DMS153 treated with DMSO at 0.1 percent for 48 hours (cell line): ENCODE measurements around the gene KLF11.
"Not testable (repeated sequence)": the region's sequence is repeated elsewhere in the genome, so short reads cannot be mapped to it uniquely, and the experiment has no call there.

Experiments used
- DNase-seq: peaks from one replicate; lab custom pipeline; 2025; ENCODE audit not compliant: unreplicated experiment; lab: John Stamatoyannopoulos, UW

Gene KLF11

DNA sequence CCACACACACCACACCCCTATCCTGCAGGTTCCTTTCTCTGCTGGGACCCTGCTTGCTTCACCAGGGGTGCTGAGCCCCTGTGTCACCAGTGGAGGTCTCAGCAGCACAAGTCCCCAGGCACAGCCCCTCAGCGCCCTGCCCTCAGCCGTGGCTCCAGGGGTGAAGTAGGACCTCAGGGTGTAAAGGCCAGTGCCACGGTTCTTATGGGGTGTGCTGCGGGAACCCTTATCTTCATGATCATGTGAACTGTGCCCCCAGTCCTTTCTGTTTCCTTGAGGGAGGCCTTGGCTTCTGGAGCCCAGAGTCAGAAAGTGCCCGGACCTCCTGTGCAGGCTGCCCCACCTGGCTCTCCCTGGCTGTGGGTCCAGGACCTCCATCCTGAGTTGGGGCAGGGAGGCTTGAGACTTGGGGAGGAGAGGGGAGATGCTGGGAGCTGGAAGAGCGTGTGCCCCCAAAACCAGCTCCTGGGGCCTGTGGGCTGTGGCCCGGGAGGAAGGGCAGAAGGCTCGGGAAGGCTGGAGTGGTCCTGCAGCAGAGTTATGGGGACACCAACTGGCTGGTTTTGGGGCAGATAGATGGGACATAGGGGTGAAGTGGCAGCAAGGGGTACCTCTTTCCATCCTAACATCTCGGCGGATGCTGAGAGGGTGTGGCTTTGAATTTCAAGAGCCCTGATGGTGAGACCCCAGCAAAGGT is 20.2 kb upstream of the KLF11 start:
- DNase-seq = no peak

DNA sequence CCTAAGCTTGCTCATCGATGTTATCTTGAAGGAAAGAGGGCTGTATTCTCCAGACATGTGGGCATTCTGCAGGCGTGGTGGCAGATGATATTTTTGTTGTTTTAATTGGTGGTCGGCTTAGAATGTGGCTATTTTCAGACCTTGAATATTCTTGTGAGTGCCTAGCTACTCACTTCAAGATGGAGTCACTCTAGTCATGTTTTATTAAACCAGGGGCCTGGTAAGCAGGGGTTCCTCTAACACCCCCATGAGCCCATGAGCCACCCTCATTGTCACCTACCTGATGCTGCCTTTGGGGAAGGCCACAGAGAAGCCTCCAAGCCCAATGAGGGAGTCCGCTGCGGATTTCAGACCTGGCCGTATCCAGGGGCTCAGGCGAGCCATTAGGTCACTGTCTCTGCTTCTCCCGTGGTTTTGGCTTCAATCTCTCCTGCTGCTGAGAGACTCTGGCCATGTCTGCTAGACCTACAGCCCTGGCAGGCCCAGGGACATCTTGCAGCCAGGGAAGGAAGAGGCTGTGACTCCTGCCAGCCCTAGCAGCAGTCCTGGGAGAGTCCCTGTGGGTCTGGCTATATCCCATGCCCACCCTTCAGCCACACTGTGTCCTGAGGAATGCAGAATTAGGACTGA is 16.3 kb upstream of the KLF11 start:
- DNase-seq = no peak

DNA sequence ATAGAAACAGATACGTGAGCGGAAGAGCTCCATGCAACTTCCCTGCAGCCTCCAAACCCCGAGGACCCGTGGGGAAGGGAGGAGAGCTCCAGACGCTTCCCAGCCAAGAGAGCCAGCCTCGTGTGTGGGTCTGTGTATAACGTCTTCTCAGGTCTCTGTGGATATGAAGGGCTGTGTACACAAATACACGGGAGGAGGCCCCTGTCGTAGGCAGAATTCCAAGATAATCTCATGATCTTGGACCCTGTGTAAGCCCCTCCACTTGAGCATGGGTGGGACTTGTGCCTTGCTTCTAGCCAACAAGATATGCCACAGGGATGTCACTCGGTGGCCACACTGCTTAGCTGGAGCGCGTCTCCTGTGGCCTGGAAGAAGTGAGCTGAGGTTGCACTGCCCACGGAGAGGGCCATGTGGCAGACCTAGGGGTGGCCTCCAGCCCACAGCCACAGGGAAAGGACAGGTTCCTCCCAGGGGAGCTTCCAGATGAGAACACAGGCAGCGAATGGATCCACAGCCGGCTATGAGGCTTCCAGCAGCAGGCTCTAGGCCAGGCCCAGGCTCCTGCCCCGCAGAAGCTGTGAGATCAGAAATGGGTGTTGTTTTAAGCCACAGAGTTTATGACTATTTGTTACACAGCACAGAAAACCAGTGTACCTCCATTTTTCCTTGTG is 15.6 kb upstream of the KLF11 start:
- DNase-seq = no peak

DNA sequence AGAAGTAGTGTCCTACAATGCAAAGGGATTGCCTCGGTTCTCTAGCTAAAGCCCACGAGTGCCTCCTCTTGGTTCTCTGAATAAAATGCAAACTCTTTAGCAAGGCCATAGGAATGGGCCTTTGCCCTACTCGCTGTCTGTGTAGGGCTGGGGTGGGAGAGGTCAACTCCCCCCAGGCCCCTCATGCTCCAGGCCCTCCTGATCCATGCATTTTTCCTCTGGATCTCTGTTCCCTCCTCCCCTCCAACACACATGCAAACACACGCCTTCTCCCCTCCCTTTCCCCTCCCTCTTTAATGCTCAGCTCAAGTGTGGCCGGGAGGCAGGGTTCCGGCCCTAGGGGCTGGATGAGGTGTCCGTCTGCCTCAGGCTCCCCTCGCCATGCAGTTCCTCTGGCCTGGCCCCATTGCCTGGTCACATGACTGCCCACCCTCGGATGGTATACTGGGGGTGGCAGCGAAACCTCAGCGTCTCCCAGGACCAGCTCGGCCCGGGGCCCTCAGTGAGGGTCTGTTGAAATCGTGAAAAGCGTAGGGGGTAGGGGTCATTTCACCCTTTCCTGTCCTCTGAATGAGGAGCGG is 14.9 kb upstream of the KLF11 start:
- DNase-seq = no peak

DNA sequence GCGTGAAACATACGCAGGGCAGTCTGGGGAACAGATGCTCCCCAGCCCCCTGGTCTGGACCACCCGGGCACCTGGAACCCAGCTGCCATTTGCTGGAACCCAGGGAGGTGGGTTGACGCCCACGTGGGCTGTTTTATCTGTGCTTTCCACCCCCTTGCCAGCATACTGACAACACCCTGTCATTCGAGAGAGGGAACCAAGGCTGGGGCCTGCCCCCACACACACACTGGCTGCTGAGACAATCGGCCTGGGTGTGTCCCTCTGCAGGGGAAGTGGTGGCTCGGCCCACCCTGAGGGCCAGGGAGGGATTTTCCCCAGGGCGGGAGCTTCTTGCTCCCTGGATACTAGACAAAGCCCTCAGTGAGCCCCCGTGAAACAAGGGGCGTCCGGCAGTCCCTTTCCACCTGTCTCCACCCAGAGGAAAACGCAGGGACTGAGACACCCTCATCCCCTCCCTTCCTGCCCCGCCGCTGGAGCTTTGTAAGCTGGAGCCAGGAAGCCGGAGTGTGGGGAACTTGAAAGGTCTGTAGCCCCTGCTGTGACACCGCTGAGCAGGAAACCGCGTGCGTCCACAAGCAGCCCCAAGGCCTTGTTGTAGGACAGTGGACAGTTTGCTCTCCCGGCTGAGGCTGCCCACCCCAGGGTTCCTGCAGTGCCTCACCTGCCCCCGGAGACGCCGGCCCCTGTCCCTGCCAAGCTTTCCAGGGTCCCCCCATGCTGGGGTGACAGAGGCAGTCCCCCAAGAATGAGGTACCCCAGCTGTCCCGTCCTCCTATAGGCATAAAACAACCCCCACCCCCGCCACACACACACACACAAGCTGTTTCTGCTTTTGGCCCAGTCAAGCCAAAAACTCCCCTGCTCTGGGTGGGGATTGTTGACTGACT is 14.1 kb upstream of the KLF11 start:
- DNase-seq = peak; percentile 18

DNA sequence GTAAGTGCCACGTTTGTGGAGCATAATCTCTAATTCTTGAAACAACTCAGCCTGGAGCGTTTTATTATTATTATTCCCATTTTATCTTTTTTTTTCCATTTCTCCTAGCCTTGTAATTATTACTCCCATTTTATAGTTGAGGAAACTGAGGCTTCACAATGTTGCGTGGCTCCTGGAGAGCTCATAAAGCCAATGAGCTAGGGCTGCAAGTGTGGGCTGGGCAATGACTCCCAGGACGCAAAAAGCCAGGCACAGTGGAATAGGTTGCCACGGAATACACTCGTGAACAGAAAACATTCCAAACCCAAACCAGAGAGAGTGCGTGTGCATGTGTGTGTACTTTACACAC is 13.5 kb upstream of the KLF11 start:
- no peak for DNase-seq

DNA sequence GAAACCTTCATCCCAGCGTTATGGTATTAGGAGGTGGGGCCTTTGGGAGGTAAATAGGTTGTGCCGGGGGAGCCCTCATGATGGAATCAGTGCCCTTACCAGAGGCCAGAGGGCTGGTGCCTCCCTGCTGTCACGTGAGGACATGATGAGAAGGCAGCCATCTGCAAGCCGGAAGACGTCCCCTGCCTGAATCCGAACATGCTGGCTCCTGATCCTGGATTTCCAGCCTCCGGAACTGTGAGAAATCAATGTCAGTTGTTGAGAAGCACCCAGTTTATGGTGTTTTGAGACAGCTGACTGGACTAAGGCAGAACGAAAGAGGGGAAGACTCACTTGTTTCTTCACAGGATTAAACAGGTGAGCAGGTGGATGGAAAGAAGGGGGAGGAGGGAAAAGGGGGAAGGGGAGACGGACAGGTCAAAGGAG is 13.0 kb upstream of the KLF11 start:
- peak; percentile 60 for DNase-seq

DNA sequence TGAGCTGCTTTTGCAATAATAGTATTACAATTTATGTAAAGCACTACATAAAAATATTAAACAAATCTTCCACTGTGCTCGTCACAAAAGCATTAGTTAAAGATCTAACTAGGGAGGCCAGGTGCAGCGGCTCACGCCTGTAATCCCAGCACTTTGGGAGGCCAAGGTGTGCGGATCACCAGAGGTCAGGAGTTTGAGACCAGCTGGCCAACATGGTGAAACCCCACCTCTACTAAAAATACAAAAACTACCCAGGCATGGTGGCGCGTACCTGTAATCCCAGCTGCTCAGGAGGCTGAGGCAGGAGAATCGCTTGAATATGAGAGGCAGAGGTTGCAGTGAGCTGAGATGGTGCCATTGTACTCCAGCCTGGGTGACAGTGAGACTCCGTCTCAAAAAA is 12.6 kb upstream of the KLF11 start:
- DNase-seq = not testable (repeated sequence)

DNA sequence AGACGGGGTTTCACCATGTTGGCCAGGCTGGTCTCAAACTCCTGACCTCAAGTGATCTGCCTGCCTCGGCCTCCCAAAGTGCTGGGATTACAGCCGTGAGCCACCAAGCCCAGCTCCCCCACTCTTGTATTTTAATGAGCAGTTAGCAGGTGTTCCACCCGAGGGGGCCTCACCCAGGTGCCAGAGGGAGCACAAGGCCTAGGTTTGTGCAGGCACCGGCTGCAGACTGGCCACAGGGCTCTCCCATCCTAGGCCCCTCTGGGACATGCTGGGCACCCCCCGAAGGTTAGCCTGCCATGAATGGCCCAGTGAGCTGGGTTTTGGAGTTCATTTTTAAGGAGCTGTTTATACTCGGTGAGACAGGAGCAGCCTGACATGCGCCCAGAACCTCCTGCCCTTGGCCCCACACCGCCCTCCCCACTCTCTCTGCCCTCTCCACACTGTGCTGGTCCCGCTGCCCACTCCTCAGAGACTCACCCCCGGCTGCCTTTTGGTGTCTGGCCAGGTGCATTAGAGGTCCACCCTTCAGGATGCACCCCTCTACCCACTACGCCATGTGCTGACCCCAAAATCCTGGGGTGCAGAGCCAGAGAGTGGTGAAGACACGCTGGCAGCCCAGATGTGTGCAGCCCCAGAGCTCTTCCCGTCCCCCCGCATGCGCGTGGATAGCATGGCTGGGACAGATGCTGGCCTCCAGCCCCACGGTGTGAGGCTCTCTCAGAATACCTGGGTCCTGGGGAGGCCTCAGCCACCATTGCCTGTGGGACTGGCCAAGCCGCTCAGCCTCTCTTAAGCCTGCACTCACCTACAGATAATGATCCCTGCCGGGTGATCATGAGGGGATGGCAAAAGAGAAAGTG is 11.2 kb upstream of the KLF11 start:
- DNase-seq = no peak

DNA sequence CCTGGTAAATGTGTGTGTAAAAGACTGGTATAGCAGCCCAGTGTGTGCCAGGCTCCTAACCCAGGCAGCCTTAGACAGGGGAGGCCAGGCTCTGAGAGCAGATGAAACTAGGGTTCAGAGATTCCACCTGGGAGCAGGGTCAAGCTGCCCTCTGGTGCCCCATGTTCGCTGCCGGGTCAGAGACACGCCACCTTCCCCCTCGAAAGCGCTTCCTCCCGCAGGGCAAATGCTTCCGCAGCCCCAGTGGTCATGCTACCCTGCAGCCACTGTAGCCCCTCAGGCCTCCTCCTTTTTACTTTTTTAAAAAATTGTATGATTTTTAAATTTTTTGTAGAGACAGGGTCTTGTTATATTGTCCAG is 10.6 kb upstream of the KLF11 start:
- DNase-seq = no peak

DNA sequence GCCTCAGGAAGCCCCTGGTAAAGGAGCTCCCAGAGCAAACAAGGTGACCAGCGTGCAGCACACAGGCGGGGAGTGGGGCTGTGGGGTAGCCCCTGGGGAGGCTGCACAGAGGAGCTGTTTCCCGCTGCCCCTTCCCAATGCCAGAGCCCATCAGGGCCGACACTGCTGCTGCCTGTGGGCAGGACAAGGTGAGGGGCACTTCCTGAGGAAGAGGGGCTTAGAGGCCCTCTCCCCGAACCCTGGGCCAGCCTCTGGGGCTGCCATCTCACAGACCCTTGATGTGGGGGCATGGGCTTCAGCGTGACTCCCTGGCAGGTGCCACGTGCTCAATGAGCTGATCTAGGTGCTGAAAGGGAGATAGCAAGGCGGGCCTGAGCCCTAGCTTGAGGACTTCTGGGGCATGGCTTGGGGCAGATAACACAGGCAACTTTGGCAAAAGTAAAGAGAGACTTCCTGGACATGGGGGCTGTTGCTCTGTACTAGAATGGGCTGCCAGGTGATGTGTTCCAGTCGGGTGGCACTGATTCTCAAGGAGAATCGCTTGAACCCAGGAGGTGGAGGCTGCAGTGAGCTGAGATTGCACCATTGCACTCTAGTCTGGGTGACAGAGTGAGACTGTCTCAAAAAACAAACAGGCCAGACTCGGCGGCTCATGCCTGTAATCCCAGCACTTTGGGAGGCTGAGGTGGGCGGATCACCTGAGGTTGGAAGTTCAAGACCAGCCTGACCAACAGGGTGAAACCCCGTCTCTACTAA is 9.9 kb upstream of the KLF11 start:
- no peak for DNase-seq

DNA sequence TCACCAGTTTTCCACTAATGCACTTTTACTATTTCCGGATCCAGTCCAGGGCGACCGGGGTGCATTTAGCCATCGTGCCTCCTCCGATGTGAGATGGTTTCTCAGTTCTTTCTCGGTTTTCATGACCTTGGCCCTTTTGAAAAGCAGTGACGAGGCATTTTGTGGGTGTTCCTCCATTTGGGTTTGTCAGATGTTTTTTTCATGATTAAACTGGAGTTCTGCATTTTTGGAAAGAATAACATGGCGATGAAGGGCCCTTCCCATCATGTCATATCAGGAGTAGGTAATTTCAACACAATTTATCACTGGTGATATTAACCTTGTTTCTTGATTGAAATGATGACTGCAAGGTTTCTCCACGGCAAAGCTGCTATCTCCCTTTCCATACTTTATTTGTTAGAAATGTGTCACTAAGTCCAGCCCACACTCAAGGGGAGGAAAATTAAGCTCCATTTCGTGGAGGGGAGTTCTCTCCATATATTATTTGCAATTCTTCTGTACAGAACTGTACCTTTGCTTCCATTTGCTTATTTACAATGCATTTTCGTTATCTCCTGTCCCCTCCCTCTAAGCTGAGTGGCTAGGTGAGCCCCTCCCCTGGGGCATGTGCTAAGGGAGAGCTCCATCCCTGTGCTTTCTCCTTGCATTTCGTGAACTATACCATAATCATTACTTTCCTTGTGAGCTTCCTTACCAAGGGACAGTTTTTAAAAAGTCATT is 8.9 kb upstream of the KLF11 start:
- no peak for DNase-seq

DNA sequence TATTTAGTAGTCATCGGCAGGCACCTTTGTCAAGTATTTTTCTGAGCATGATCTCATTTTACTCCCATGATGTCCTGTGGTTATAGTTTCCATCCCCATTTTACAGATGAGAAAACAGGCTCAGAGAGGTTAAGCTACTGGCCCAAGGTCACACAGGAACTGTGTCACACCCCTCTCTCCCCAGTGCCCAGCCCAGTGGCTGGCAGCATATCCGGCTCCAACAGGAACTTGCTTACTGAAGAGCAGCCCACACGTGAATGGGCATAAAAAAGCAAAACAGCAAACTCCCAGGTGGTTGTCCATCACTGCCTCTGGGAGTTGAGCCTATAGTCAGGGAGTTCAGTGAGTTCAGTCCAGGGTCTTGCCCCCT is 8.3 kb upstream of the KLF11 start:
- DNase-seq = no peak

DNA sequence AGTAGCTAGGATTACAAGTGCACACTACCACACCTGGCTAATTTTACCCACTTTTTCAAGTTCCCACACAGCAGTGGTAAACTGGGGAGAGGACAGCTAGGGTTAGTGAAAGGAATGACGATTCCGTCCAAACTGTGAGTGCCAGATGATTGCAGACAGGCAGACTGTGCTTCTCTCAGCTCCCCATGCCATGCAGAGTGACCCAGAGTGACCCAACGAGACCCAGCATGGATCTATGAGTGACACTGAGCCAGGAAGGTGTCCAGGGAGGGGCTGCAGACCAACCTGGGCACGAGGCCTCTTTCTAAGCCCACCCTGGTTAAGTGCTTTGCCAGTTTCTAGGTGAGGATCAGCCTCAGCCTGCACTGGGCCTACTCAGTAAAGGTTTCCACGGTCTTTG is 7.7 kb upstream of the KLF11 start:
- no peak for DNase-seq

DNA sequence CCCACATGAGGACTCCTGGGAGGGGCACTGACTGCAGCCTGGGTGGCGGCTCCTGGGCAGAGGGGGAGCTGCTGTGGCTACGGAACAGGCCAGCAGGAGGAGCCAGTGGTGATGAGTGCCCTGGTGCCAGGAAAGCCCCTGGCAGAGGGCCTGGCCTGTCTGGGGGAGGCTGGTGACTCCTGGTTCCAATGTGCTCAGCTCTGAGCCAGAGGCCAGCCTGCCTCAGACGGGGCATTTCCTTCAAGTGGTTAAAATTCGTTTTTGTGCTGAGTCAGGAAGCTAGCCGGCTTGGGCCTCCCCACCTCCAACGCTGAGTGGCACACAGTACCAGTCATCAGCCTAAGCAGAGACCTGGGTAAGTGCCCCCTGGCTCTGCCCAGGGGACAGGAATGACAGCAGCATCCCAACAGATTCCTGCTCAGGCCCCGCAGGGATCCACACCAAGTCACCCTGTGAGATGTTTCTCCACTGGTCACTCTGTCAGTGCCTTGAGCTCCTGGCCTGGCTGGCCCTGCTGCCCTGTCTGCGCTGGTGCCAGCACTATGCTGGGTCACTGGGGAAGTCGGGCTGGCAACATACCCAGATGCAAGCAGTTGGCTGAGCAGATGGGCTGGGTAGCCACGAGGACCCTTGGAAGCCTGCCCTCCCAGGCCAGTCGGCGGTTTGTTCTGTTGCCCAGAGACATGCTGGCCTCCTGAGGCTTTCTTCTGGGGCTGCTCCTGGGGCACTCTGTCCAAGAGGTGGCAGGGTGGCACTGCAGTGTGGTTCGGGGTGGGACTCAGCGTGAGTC is 7.1 kb upstream of the KLF11 start:
- no peak for DNase-seq

DNA sequence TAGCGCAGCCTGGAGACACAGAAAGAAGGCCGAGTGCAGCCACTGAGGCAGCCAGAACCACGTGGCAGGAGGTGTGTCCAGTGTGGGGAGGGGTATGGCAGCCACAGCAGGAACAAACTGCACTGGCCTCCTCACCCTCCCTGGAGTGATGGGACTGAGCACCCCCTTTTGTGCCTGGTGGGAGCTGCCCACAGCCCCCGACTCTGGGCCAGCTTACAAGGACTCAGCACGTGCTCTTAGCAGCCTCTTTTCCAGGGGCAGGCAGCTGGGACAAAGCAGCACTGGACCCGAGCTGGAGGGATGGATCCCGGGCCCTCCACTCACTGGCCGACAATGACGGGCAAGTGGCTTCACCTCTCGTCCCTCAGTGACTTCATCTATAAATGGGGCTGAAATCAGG is 5.2 kb upstream of the KLF11 start:
- DNase-seq = no peak

DNA sequence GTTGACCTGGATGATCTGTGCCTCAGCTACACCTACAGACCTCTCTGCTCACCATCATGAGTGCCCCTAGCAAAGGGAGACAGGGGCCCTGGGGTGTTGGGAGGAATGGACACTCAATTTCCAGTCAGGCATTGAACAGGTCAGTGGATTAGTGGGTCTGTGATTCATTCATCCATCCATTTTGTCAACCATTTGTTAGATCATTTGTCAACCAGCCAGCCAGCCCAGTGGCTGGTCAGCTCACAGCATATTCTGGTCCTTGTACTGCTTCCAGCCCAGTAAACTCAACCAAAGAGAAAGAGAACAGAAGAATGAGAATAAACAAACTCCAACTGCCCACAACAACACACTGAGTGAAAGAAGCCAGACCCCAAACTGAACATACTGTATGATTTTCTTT is 4.6 kb upstream of the KLF11 start:
- no peak for DNase-seq

DNA sequence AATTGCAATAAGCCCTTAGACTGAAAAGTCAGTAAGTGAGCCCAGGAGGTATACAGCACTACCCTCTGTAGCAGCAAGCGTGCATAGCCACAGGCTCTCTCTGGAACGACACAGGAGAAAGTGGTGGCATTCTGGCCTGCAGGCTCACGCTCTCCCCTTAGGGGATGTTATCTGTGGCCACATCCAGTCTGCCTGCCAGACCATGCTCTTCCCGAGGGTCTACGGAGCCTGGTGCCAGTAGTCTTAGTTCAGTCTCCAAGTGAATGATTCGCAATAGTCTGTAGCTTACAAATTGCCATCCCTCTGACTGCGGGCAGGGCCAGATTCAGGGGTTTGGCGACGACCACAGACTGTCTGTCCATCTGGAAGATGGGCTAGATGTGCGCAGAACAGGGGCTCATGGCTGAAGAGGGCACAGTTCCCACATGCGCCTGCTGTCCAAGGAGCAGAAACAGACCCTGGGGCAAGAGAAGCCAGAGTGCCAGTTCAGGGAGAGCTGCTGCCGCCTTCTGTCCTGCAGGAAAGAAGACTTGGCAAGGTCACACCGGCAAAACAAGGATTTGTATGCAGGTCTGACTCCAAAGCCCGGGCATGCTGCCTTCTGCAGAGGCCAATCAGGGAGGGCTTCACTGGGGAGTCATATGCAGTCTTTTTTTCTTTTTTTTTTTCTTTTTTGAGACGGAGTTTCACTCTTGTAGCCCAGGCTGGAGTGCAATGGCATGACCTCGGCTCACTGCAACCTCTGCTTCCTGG is 3.5 kb upstream of the KLF11 start:
- no peak for DNase-seq
